ENCODE results near the gene STON1. TPM values are rescaled to one million over a fixed set of nuclear protein-coding genes. Genes with fewer than 3 reads are reported as not detected.

The STON1 gene
- total RNA-seq, 1 donor from 2014 or later = 51.7 TPM

GRCh38 chr2:48587560-48587959 is 57.6 kb downstream of the STON1 start:
- Histone ChIP-seq H3K4me3 (no peak overlapping the region), H3K27ac (peak overlapping the region; percentile 48), H3K79me2 (ENCODE audit: low read depth) (peaks cover 5% of the 10 kb centered on the region), H3K4me2 (peak overlapping the region; percentile 9), H2AFZ (replicated peaks) (no peak overlapping the region), H3K4me1 (peaks cover 42% of the 10 kb centered on the region), H4K20me1 (ENCODE audit: low read depth) (no peaks in the 10 kb centered on the region), H3K9me3 (ENCODE audit: low read depth) (no peaks in the 10 kb centered on the region), H3K9ac (no peak overlapping the region), H3K27me3 (no peaks in the 10 kb centered on the region), H3K36me3 (no peaks in the 10 kb centered on the region), H3F3A (ENCODE audit: low read depth) (peaks cover 54% of the 10 kb centered on the region)
- Mint-ChIP-seq H3K36me3 (peaks cover 15% of the 10 kb centered on the region), H3K4me3 (no peak overlapping the region), H3K27ac (peak overlapping the region; percentile 52), H3K9me3 (peaks cover under 1% of the 10 kb centered on the region), H3K4me1 (peaks cover 38% of the 10 kb centered on the region), H3K27me3 (ENCODE audit: insufficient read depth, low read depth) (peaks cover 2% of the 10 kb centered on the region)
- no peak for DNase-seq (ENCODE audit: low spot score)
- TF ChIP-seq EZH2phosphoT487 (IDR thresholded peaks at IDR 0.05) (no peak), CTCF (IDR thresholded peaks at IDR 0.05) (no peak), EZH2 (IDR thresholded peaks at IDR 0.05) (no peak)

GRCh38 chr2:48587961-48588360 is 58.0 kb downstream of the STON1 start:
- H3K36me3 Mint-ChIP-seq = peaks cover 12% of the 10 kb centered on the region
- peaks cover 38% of the 10 kb centered on the region for H3K4me1 Mint-ChIP-seq
- Histone ChIP-seq H3F3A (ENCODE audit: low read depth) (peaks cover 54% of the 10 kb centered on the region), H3K36me3 (no peaks in the 10 kb centered on the region), H3K4me1 (peaks cover 42% of the 10 kb centered on the region), H4K20me1 (ENCODE audit: low read depth) (no peaks in the 10 kb centered on the region), H3K79me2 (ENCODE audit: low read depth) (peaks cover 5% of the 10 kb centered on the region), H3K27me3 (no peaks in the 10 kb centered on the region), H2AFZ (replicated peaks) (no peak overlapping the region), H3K27ac (peak overlapping the region; percentile 48), H3K9ac (no peak overlapping the region), H3K9me3 (ENCODE audit: low read depth) (no peaks in the 10 kb centered on the region), H3K4me2 (peak overlapping the region; percentile 9), H3K4me3 (no peak overlapping the region)
- H3K4me3 Mint-ChIP-seq = no peak overlapping the region
- peak overlapping the region; percentile 52 for H3K27ac Mint-ChIP-seq
- no peak for DNase-seq (ENCODE audit: low spot score)
- no peaks in the 10 kb centered on the region for H3K9me3 Mint-ChIP-seq
- TF ChIP-seq EZH2phosphoT487 (IDR thresholded peaks at IDR 0.05) = no peak
- no peak for TF ChIP-seq EZH2 (IDR thresholded peaks at IDR 0.05)
- TF ChIP-seq CTCF (IDR thresholded peaks at IDR 0.05) = no peak
- peaks cover 2% of the 10 kb centered on the region for H3K27me3 Mint-ChIP-seq (ENCODE audit: insufficient read depth, low read depth)

GRCh38 chr2:48588745-48589144 is 58.8 kb downstream of the STON1 start:
- Mint-ChIP-seq H3K9me3 (no peaks in the 10 kb centered on the region), H3K27ac (no peak overlapping the region), H3K4me1 (peaks cover 38% of the 10 kb centered on the region), H3K36me3 (peaks cover 10% of the 10 kb centered on the region), H3K27me3 (ENCODE audit: insufficient read depth, low read depth) (peaks cover 2% of the 10 kb centered on the region), H3K4me3 (no peak overlapping the region)
- Histone ChIP-seq H2AFZ (replicated peaks) (no peak overlapping the region), H3K9me3 (ENCODE audit: low read depth) (no peaks in the 10 kb centered on the region), H3K4me3 (no peak overlapping the region), H3K36me3 (no peaks in the 10 kb centered on the region), H3K27ac (no peak overlapping the region), H3F3A (ENCODE audit: low read depth) (peaks cover 53% of the 10 kb centered on the region), H3K9ac (no peak overlapping the region), H3K79me2 (ENCODE audit: low read depth) (peaks cover 5% of the 10 kb centered on the region), H3K4me1 (peaks cover 42% of the 10 kb centered on the region), H4K20me1 (ENCODE audit: low read depth) (no peaks in the 10 kb centered on the region), H3K27me3 (no peaks in the 10 kb centered on the region), H3K4me2 (no peak overlapping the region)
- no peak for TF ChIP-seq EZH2 (IDR thresholded peaks at IDR 0.05)
- no peak for TF ChIP-seq EZH2phosphoT487 (IDR thresholded peaks at IDR 0.05)
- no peak for TF ChIP-seq CTCF (IDR thresholded peaks at IDR 0.05)
- peak; percentile 50 for DNase-seq (ENCODE audit: low spot score)
